ENCODE results near the gene GPR17.

The GPR17 gene

GRCh38 chr2:127643439-127644065, 2.4 kb upstream of the GPR17 start:
- no peak for DNase-seq

GRCh38 chr2:127644066-127645025, 1.6 kb upstream of the GPR17 start:
- DNase-seq, result no peak

- no peak for DNase-seq
Observed at GRCh38 chr2:127645026-127645394, 943 bp upstream of the GPR17 start.

GRCh38 chr2:127646487-127647241, 711 bp downstream of the GPR17 start:
- no peak for DNase-seq

GRCh38 chr2:127647242-127648190, 1.6 kb downstream of the GPR17 start:
- DNase-seq, result no peak

- DNase-seq, result no peak
Observed at GRCh38 chr2:127648321-127648720, 2.4 kb downstream of the GPR17 start.

- DNase-seq, result no peak
Observed at GRCh38 chr2:127649100-127649611, 3.2 kb downstream of the GPR17 start.

- DNase-seq, result peak; percentile 37
Observed at GRCh38 chr2:127649684-127650040, 3.7 kb downstream of the GPR17 start.

- no peak for DNase-seq
Observed at GRCh38 chr2:127650041-127650784, 4.3 kb downstream of the GPR17 start.

- DNase-seq, result no peak
Observed at GRCh38 chr2:127650785-127651380, 4.9 kb downstream of the GPR17 start.

GRCh38 chr2:127651381-127651809, 5.4 kb downstream of the GPR17 start:
- no peak for DNase-seq

GRCh38 chr2:127651971-127652550, 6.1 kb downstream of the GPR17 start:
- no peak for DNase-seq

GRCh38 chr2:127652786-127653357, 6.9 kb downstream of the GPR17 start:
- DNase-seq, result no peak

GRCh38 chr2:127653421-127654083, 7.6 kb downstream of the GPR17 start:
- no peak for DNase-seq

GRCh38 chr2:127654084-127654837, 8.3 kb downstream of the GPR17 start:
- no peak for DNase-seq

- DNase-seq, result no peak
Observed at GRCh38 chr2:127654838-127655175, 8.9 kb downstream of the GPR17 start.

- DNase-seq, result no peak
Observed at GRCh38 chr2:127655209-127656073, 9.5 kb downstream of the GPR17 start.

All from NCI-H2171 treated with DMSO at 0.1 percent for 48 hours (cell line).